GM12878 (cell line): ENCODE data around the gene BBOX1. TPM values are rescaled to one million over a fixed set of nuclear protein-coding genes. Genes with fewer than 3 reads are reported as not detected.

Experiments used
- ATAC-seq: fragments of 200-7000 bp; cut with Tn5 transposase; 3 replicates; pipeline ENCODE4 v1.9.1; 2020; ENCODE audit warnings: mild to moderate bottlenecking, moderate library complexity
- BruUV-seq: library from RNA; stranded (reverse); fragments of 400-500 nt; replicated peaks from 2 replicates; lab custom pipeline; 2021; lab: Mats Ljungman, UMichigan
- CTCF ChIA-PET: fragments of 300-600 bp; sonication (Branson Sonifier 250); formaldehyde crosslinking; extraction: SDS; loops from one replicate; lab custom pipeline; 2021; ENCODE audit warnings: inconsistent platforms; lab: Yijun Ruan, JAX
- POLR2A ChIA-PET: fragments of 350-600 bp; formaldehyde crosslinking; extraction: SDS; loops from one replicate; lab custom pipeline; 2021; ENCODE audit warnings: inconsistent platforms; lab: Charles Lee
- RAD21 ChIA-PET: fragments of 300-600 bp; sonication (Branson Sonifier 250); formaldehyde crosslinking; loops from one replicate; lab custom pipeline; 2023; ENCODE audit warnings: antibody characterized with exemption; ENCODE audit not compliant: unreplicated experiment; lab: Charles Lee
- SMC1A ChIA-PET: fragments of 300-600 bp; sonication (Branson Sonifier 250); formaldehyde crosslinking; loops from one replicate; lab custom pipeline; 2023; ENCODE audit not compliant: unreplicated experiment, uncharacterized antibody; lab: Charles Lee
- DNase-seq: peaks from one replicate; pipeline ENCODE4 v3.0.0-alpha.2; 2011; ENCODE audit warnings: low read depth, low spot score
- FAIRE-seq: peaks from 3 replicates; lab custom pipeline; 2011; peaks lifted over from hg19 to GRCh38; lab: Jason Lieb, UNC
- H2AFZ ChIP-seq: 2 replicates; pipeline ENCODE4 v1.6.0; 2011; ENCODE audit warnings: low read depth, low read length, control low read depth; ENCODE audit not compliant: control insufficient read depth
- H3K27ac ChIP-seq: 2 replicates; pipeline ENCODE4 v1.5.1; 2011; ENCODE audit warnings: control low read depth; ENCODE audit not compliant: control insufficient read depth, insufficient read depth
- H3K27me3 ChIP-seq, 2 experiments: replicated peaks in 1 of 2; 2 replicates each; pipeline versions ENCODE4 v1.6.0 to v1.6.1; 2011; ENCODE audit warnings: low read length in 1 of 2; ENCODE audit not compliant: control insufficient read depth in 2 of 2, insufficient read depth in 2 of 2
- H3K36me3 ChIP-seq, 2 experiments: 2 replicates each; pipeline ENCODE4 v1.5.1; 2011; ENCODE audit warnings: low read length in 1 of 2; ENCODE audit not compliant: control insufficient read depth in 2 of 2, insufficient read depth in 2 of 2
- H3K4me1 ChIP-seq: 2 replicates; pipeline ENCODE4 v1.6.1; 2011; ENCODE audit warnings: mild to moderate bottlenecking, low read length, moderate library complexity, mixed read lengths; ENCODE audit not compliant: control insufficient read depth, insufficient read depth
- H3K4me2 ChIP-seq: 2 replicates; pipeline ENCODE4 v1.6.0; 2011; ENCODE audit warnings: control low read depth; ENCODE audit not compliant: control insufficient read depth, insufficient read depth
- H3K4me3 ChIP-seq: fragments of 200-600 bp; sonication (generic); 2 replicates; pipeline ENCODE4 v1.5.1; 2016
- H3K79me2 ChIP-seq: 2 replicates; pipeline ENCODE4 v1.6.0; 2011; ENCODE audit warnings: low read length; ENCODE audit not compliant: control insufficient read depth, insufficient read depth
- H3K9ac ChIP-seq: 2 replicates; pipeline ENCODE4 v1.8.0; 2011; ENCODE audit warnings: low read length, control low read depth, mixed read lengths; ENCODE audit not compliant: control insufficient read depth, insufficient read depth
- H3K9me3 ChIP-seq: replicated peaks from 3 replicates; pipeline ENCODE4 v1.5.1; 2011; ENCODE audit warnings: mild to moderate bottlenecking, low read length; ENCODE audit not compliant: control insufficient read depth, insufficient read depth
- H4K20me1 ChIP-seq: 2 replicates; pipeline ENCODE4 v1.6.0; 2011; ENCODE audit not compliant: control insufficient read depth, insufficient read depth
- BMI1 ChIP-seq: fragments of 450-650 bp; IDR thresholded peaks from 2 replicates; pipeline ENCODE4 v1.6.1; 2016; ENCODE audit warnings: mild to moderate bottlenecking, moderate library complexity, borderline replicate concordance
- CBFB ChIP-seq: IDR thresholded peaks from 2 replicates; pipeline ENCODE4 v1.6.1; 2016; ENCODE audit warnings: antibody characterized with exemption, low read depth
- CEBPZ ChIP-seq: fragments of 150-350 bp; IDR thresholded peaks from 2 replicates; pipeline ENCODE4 v1.6.1; 2016; ENCODE audit warnings: low read depth, low read length
- CUX1 ChIP-seq: IDR thresholded peaks from 2 replicates; pipeline ENCODE4 v1.6.1; 2012; ENCODE audit warnings: improper control_type of control experiment, low read depth, low read length; ENCODE audit not compliant: insufficient replicate concordance
- ESRRA ChIP-seq: IDR thresholded peaks from 2 replicates; pipeline ENCODE4 v1.6.1; 2012; ENCODE audit warnings: mild to moderate bottlenecking, low read length, improper control_type of control experiment
- KAT2A ChIP-seq: conservative IDR thresholded peaks from 2 replicates; pipeline ENCODE4 v1.6.1; 2011; ENCODE audit warnings: low read depth, low read length; ENCODE audit not compliant: control insufficient read depth
- ZBTB40 ChIP-seq: fragments of 450-650 bp; IDR thresholded peaks from 2 replicates; pipeline ENCODE4 v1.6.1; 2016; ENCODE audit warnings: mild to moderate bottlenecking, moderate library complexity, borderline replicate concordance
- WGBS: methylation state at CpG from one replicate; pipeline ENCODE4 v1.1.6; 2016; ENCODE audit warnings: low lambda C conversion rate; ENCODE audit not compliant: insufficient replicate concordance, insufficient coverage; ENCODE audit errors: missing lambda C conversion rate; 5-methylcytosine and 5-hydroxymethylcytosine counted together
- in situ Hi-C: fragments of 300-500 bp; cut with MboI; formaldehyde crosslinking; loops from 9 replicates; pipeline ENCODE4 v1.14.3; 2018; ENCODE audit warnings: mixed read lengths
- intact Hi-C: fragments of 100-400 bp; cut with micrococcal nuclease; formaldehyde crosslinking; loops from one replicate; pipeline ENCODE4 v1.14.2; 2022; ENCODE audit not compliant: unreplicated experiment
- polyA plus RNA-seq, 11 experiments: library from polyadenylated mRNA; depleted of rRNA in 4 of 11; unstranded in 6 of 11; stranded (reverse) in 5 of 11; fragments of >200 nt; fragmentation: Nextera tagmentation in 4 of 11; fragmentation: Illumina TruSeq in 1 of 11; extraction: Ambion mirVana in 4 of 11; extraction: Trizol in 1 of 11; gene quantifications; 1 replicate in 1 of 11; 2 replicates in 10 of 11; pipeline versions ENCODE4 v1.2.1 to v1.2.3, GENCODE V29; 2011 to 2016; ENCODE audit warnings: inconsistent platforms in 2 of 11, missing spikeins in 2 of 11, low read depth in 1 of 11
- total RNA-seq, 4 experiments: library from RNA; depleted of rRNA in 3 of 4; stranded (reverse); fragments of >200 nt in 3 of 4; fragmentation: Illumina TruSeq in 1 of 4; extraction: Trizol in 1 of 4; gene quantifications; 2 replicates each; pipeline versions ENCODE4 v1.2.1 to v1.2.3, GENCODE V29; 2013 to 2021

The BBOX1 gene
- total and polyA plus RNA-seq, 10 of the 15 experiments (the other 5 are each of a cell fraction or from before 2014, with no cell fraction given), result 3.5 TPM; not detected in 9

- H3K36me3 ChIP-seq, result no peaks in the 10 kb centered on the region
- POLR2A ChIA-PET, result no interaction called here
Observed at GRCh38 chr11:27002838-27003237, 37.8 kb upstream of the BBOX1 start.

More at GRCh38 chr11:27002838-27003237, 37.8 kb upstream of the BBOX1 start:
- no peaks in the 10 kb centered on the region for H3K27me3 ChIP-seq
- no peak overlapping the region for H3K9ac ChIP-seq
- SMC1A ChIA-PET, result no interaction called here
- no peak for TF ChIP-seq CUX1
- no peak for TF ChIP-seq CEBPZ
- no peak for TF ChIP-seq ZBTB40
- no peak for TF ChIP-seq KAT2A
- TF ChIP-seq CBFB, result no peak
- TF ChIP-seq ESRRA, result no peak
- TF ChIP-seq BMI1, result no peak
- TF ChIP-seq, all 136 proteins: peak for 0
- Histone ChIP-seq H3K9me3 (no peaks in the 10 kb centered on the region), H3K4me3 (no peak overlapping the region), H3K79me2 (no peaks in the 10 kb centered on the region), H3K4me2 (no peak overlapping the region), H3K27ac (no peak overlapping the region), H4K20me1 (no peaks in the 10 kb centered on the region), H3K4me1 (no peaks in the 10 kb centered on the region), H2AFZ (no peak overlapping the region)
- ChIA-PET CTCF (interaction anchor here (0.8 to 1.1 kb wide), 2 partner anchors 10 to 249 kb away, joined by 3 read pairs; no protein-coding TSS in a partner anchor), RAD21 (no interaction called here)
- ATAC-seq, result no peak
- BruUV-seq, result no TSS peak
- DNase-seq, result no peak
- no peak for FAIRE-seq
- in situ Hi-C loops (no loop called here), intact Hi-C loops (no loop called here)
- 0% methylated on average over 4 of the region's 4 CpGs for WGBS
